GM12864 (cell line): ENCODE measurements around the gene APBB2.
A peak's percentile ranks its signal among the peaks of the same experiment; 100 is the strongest.
"Not testable (repeated sequence)": the region's sequence is repeated elsewhere in the genome, so short reads cannot be mapped to it uniquely, and the experiment has no call there.

Source experiments
- DNase-seq: peaks from one replicate; pipeline ENCODE4 v3.0.0-alpha.2; 2011; ENCODE audit warnings: low read depth
- H3K4me3 ChIP-seq: 2 replicates; pipeline ENCODE4 v1.5.1; 2011; ENCODE audit warnings: mild to moderate bottlenecking, low read depth, low read length, control low read depth
- CTCF ChIP-seq: IDR thresholded peaks from 2 replicates; pipeline ENCODE4 v1.5.1; 2011; ENCODE audit warnings: low read depth, mild to moderate bottlenecking, moderate library complexity, low read length, control low read depth, inconsistent platforms; ENCODE audit errors: missing control alignments

The APBB2 gene

GRCh38 chr4:40924096-40924792 is 290.1 kb downstream of the APBB2 start:
- DNase-seq, result no peak

GRCh38 chr4:40923316-40924095 is 290.8 kb downstream of the APBB2 start:
- no peak for TF ChIP-seq CTCF

More at GRCh38 chr4:40924096-40924792, 290.1 kb downstream of the APBB2 start:
- peak; percentile 95 for TF ChIP-seq CTCF
- H3K4me3 ChIP-seq, result no peak overlapping the region

GRCh38 chr4:40919976-40920375 is 294.4 kb downstream of the APBB2 start:
- not testable (repeated sequence) for DNase-seq, H3K4me3 ChIP-seq

More at GRCh38 chr4:40923316-40924095, 290.8 kb downstream of the APBB2 start:
- no peak overlapping the region for H3K4me3 ChIP-seq
- DNase-seq, result no peak

GRCh38 chr4:40918330-40918729 is 296.0 kb downstream of the APBB2 start:
- H3K4me3 ChIP-seq, result no peak overlapping the region
- no peak for TF ChIP-seq CTCF
- no peak for DNase-seq

- no peak overlapping the region for H3K4me3 ChIP-seq
- DNase-seq, result no peak
- peak; percentile 73 for TF ChIP-seq CTCF
Measured at GRCh38 chr4:40916880-40917279, 297.5 kb downstream of the APBB2 start.

GRCh38 chr4:40916218-40916555 is 298.2 kb downstream of the APBB2 start:
- TF ChIP-seq CTCF, result no peak
- DNase-seq, result no peak

GRCh38 chr4:40915318-40916217 is 298.8 kb downstream of the APBB2 start:
- DNase-seq, result no peak
- no peak for TF ChIP-seq CTCF
- no peak overlapping the region for H3K4me3 ChIP-seq

More at GRCh38 chr4:40916218-40916555, 298.2 kb downstream of the APBB2 start:
- H3K4me3 ChIP-seq, result no peak overlapping the region
